HCT116 (cell line): ENCODE measurements around the gene ANXA5. TPM values are rescaled to one million over a fixed set of nuclear protein-coding genes. Genes with fewer than 3 reads are reported as not detected.
"Not testable (repeated sequence)": the region's sequence is repeated elsewhere in the genome, so short reads cannot be mapped to it uniquely, and the experiment has no call there.

Experiments
- ATAC-seq: fragments of 200-7000 bp; cut with Tn5 transposase; 2 replicates; pipeline ENCODE4 v1.9.1; 2020; ENCODE audit warnings: mild to moderate bottlenecking, moderate library complexity
- BruUV-seq: library from RNA; stranded (reverse); fragments of 400-500 nt; replicated peaks from 2 replicates; lab custom pipeline; 2021; lab: Mats Ljungman, UMichigan
- CTCF ChIA-PET: fragments of 300-600 bp; sonication (Branson Sonifier 250); formaldehyde crosslinking; loops from one replicate; lab custom pipeline; 2021; ENCODE audit warnings: antibody characterized with exemption; lab: Charles Lee
- POLR2A ChIA-PET: fragments of 300-600, 350-600 bp; sonication (Branson Sonifier 250); formaldehyde crosslinking; loops from one replicate; lab custom pipeline; 2021; ENCODE audit warnings: antibody characterized with exemption; lab: Charles Lee
- RAD21 ChIA-PET, 2 experiments: fragments of 300-600 bp; sonication (Branson Sonifier 250); formaldehyde crosslinking; loops; one replicate each; lab custom pipeline; 2023; ENCODE audit warnings: low total read pairs in 2 of 2; ENCODE audit not compliant: uncharacterized antibody in 2 of 2, unreplicated experiment in 2 of 2, low non-redundant PET in 1 of 2; lab: Charles Lee
- DNase-seq: peaks from one replicate; pipeline ENCODE4 v3.0.0-alpha.2; 2010; ENCODE audit warnings: low read depth, low spot score
- H2AFZ ChIP-seq: fragments of 200-600 bp; shearing (Covaris generic), sonication (generic); 2 replicates; pipeline ENCODE4 v1.6.1; 2017; ENCODE audit warnings: low read depth, mixed run types, mixed read lengths, antibody characterized with exemption, low read length; ENCODE audit not compliant: poor library complexity, severe bottlenecking
- H3K27ac ChIP-seq: 2 replicates; pipeline ENCODE4 v1.5.1; 2012; ENCODE audit warnings: low read depth, low read length
- H3K27me3 ChIP-seq: fragments of 200-600 bp; sonication (generic); 2 replicates; pipeline ENCODE4 v1.6.1; 2016; ENCODE audit warnings: mixed run types, low read length, mixed read lengths; ENCODE audit not compliant: insufficient read depth
- H3K36me3 ChIP-seq, 2 experiments: fragments of 200-500 bp in 1 of 2; fragments of 200-600 bp in 1 of 2; sonication (Bioruptor generic) in 1 of 2; sonication (generic) in 1 of 2; 2 replicates each; pipeline versions ENCODE4 v1.5.1 to v1.6.1; 2014 to 2016; ENCODE audit warnings: low read length in 2 of 2, inconsistent platforms in 1 of 2, mixed read lengths in 1 of 2, mixed run types in 1 of 2; ENCODE audit not compliant: insufficient read depth in 2 of 2, control insufficient read depth in 1 of 2
- H3K4me1 ChIP-seq, 2 experiments: fragments of 200-600 bp in 1 of 2; sonication (generic) in 1 of 2; 2 replicates each; pipeline versions ENCODE4 v1.5.1 to v1.6.1; 2012 to 2017; ENCODE audit warnings: low read length in 2 of 2, inconsistent platforms in 1 of 2, mild to moderate bottlenecking in 1 of 2, mixed read lengths in 1 of 2, mixed run types in 1 of 2, moderate library complexity in 1 of 2; ENCODE audit not compliant: insufficient read depth in 2 of 2, control insufficient read depth in 1 of 2
- H3K4me2 ChIP-seq: fragments of 200-600 bp; sonication (generic); 2 replicates; pipeline ENCODE4 v1.6.1; 2017; ENCODE audit warnings: mixed run types, low read length, mixed read lengths
- H3K4me3 ChIP-seq, 2 experiments: fragments of 200-600 bp in 1 of 2; sonication (generic) in 1 of 2; replicated peaks in 1 of 2; 2 replicates each; pipeline ENCODE4 v1.5.1; 2011 to 2016; ENCODE audit warnings: low read length in 2 of 2, control low read depth in 1 of 2, low read depth in 1 of 2, mild to moderate bottlenecking in 1 of 2, mixed read lengths in 1 of 2, mixed run types in 1 of 2
- H3K79me2 ChIP-seq: fragments of 200-600 bp; sonication (generic); 2 replicates; pipeline ENCODE4 v1.6.1; 2017; ENCODE audit warnings: mild to moderate bottlenecking, mixed run types, low read length, moderate library complexity, mixed read lengths; ENCODE audit not compliant: insufficient read depth
- H3K9ac ChIP-seq: fragments of 200-600 bp; sonication (generic); 2 replicates; pipeline ENCODE4 v1.6.1; 2016; ENCODE audit warnings: low read length, mixed read lengths
- H3K9me2 ChIP-seq: fragments of 200-600 bp; sonication (generic), shearing (Covaris generic); 2 replicates; pipeline ENCODE4 v1.6.1; 2017; ENCODE audit warnings: mixed run types, mild to moderate bottlenecking, moderate library complexity; ENCODE audit not compliant: insufficient read depth
- H3K9me3 ChIP-seq, 2 experiments: fragments of 200-500 bp in 1 of 2; fragments of 200-600 bp in 1 of 2; sonication (Bioruptor generic) in 1 of 2; sonication (generic) in 1 of 2; 2 replicates each; pipeline ENCODE4 v1.6.1; 2014 to 2017; ENCODE audit warnings: low read length in 2 of 2, mixed read lengths in 2 of 2, inconsistent platforms in 1 of 2, low read depth in 1 of 2, mild to moderate bottlenecking in 1 of 2, mixed run types in 1 of 2, moderate library complexity in 1 of 2; ENCODE audit not compliant: control insufficient read depth in 1 of 2, insufficient read depth in 1 of 2
- H4K20me1 ChIP-seq: fragments of 200-600 bp; sonication (generic), shearing (Covaris generic); 2 replicates; pipeline ENCODE4 v1.6.1; 2017; ENCODE audit warnings: mixed run types, mild to moderate bottlenecking, moderate library complexity; ENCODE audit not compliant: insufficient read depth
- ATF3 ChIP-seq: IDR thresholded peaks from 2 replicates; pipeline ENCODE4 v1.6.1; 2012
- CBX3 ChIP-seq: IDR thresholded peaks from 2 replicates; pipeline ENCODE4 v1.6.1; 2012; ENCODE audit warnings: low read depth
- CEBPB ChIP-seq: IDR thresholded peaks from 2 replicates; pipeline ENCODE4 v1.6.1; 2012; ENCODE audit warnings: low read depth
- CTCF ChIP-seq, 3 experiments: fragments of 200-600 bp in 1 of 3; sonication (generic) in 1 of 3; IDR thresholded peaks in 2 of 3; conservative IDR thresholded peaks in 1 of 3; 2 replicates each; pipeline ENCODE4 v1.5.1; 2012 to 2017; ENCODE audit warnings: low read depth in 2 of 3, low read length in 2 of 3, antibody characterized with exemption in 1 of 3, borderline replicate concordance in 1 of 3, control low read depth in 1 of 3, mild to moderate bottlenecking in 1 of 3, mixed read lengths in 1 of 3, mixed run types in 1 of 3, moderate library complexity in 1 of 3; ENCODE audit not compliant: insufficient read depth in 1 of 3
- ELF1 ChIP-seq: IDR thresholded peaks from 2 replicates; pipeline ENCODE4 v1.6.1; 2012; ENCODE audit warnings: low read depth, borderline replicate concordance
- EZH2phosphoT487 ChIP-seq: fragments of 200-600 bp; IDR thresholded peaks from 2 replicates; pipeline ENCODE4 v1.6.1; 2018; ENCODE audit warnings: antibody characterized with exemption, borderline replicate concordance
- FOSL1 ChIP-seq: IDR thresholded peaks from 2 replicates; pipeline ENCODE4 v1.6.1; 2012; ENCODE audit warnings: low read depth
- POLR2A ChIP-seq: IDR thresholded peaks from 2 replicates; pipeline ENCODE4 v1.7.0; 2011; ENCODE audit warnings: borderline replicate concordance; ENCODE audit not compliant: insufficient read depth, insufficient read length; ENCODE audit errors: extremely low read depth
- SP1 ChIP-seq: IDR thresholded peaks from 2 replicates; pipeline ENCODE4 v1.6.1; 2012; ENCODE audit warnings: low read depth
- ZBTB33 ChIP-seq: IDR thresholded peaks from 2 replicates; pipeline ENCODE4 v1.6.1; 2011; ENCODE audit warnings: mild to moderate bottlenecking, low read length, moderate library complexity; ENCODE audit not compliant: insufficient replicate concordance; ENCODE audit errors: extremely low read depth
- ZNF274 ChIP-seq: fragments of 200-500 bp; sonication (Bioruptor generic); IDR thresholded peaks from 2 replicates; pipeline ENCODE4 v1.6.1; 2014; ENCODE audit warnings: mild to moderate bottlenecking, low read depth, low read length, inconsistent platforms
- intact Hi-C: fragments of 100-400 bp; cut with micrococcal nuclease; formaldehyde crosslinking; loops from 2 replicates; pipeline ENCODE4 v1.10.0; 2022
- total RNA-seq: library from RNA; stranded (reverse); gene quantifications from one replicate; pipeline ENCODE4 v1.2.1, GENCODE V29; 2021; ENCODE audit not compliant: unreplicated experiment

ANXA5 gene
- total RNA-seq, 1 experiment from 2014 or later, result 186 TPM

- TF ChIP-seq CBX3, result no peak
- TF ChIP-seq ATF3, result no peak
- TF ChIP-seq FOSL1, result no peak
- TF ChIP-seq CTCF (IDR thresholded peaks at IDR 0.05 in 2 of 3, conservative IDR thresholded peaks at IDR 0.05 in 1 of 3; ENCODE audit: borderline replicate concordance in 1 of 3, insufficient read depth in 1 of 3, low read depth in 2 of 3, low read length in 2 of 3), result no peak
- no peak for TF ChIP-seq SP1
These were observed 37.8 kb upstream of the ANXA5 start (continued) for GRCh38 chr4:121734571-121734970.

GRCh38 chr4:121733942-121734341 lies 37.2 kb upstream of the ANXA5 start:
- Histone ChIP-seq H3K9ac (no peak overlapping the region), H3K27ac (no peak overlapping the region), H3K4me1 (0 out of 4 replicates have a peak, but pooled peaks cover 0 to under 1% of the 10 kb centered on the region in 2 experiments), H3K36me3 (no peaks in the 10 kb centered on the region), H3K79me2 (no peaks in the 10 kb centered on the region), H3K4me3 (no peak overlapping the region), H3K27me3 (no peaks in the 10 kb centered on the region), H3K4me2 (no peak overlapping the region), H3K9me2 (no peaks in the 10 kb centered on the region), H4K20me1 (no peaks in the 10 kb centered on the region), H3K9me3 (no peaks in the 10 kb centered on the region), H2AFZ (no peak overlapping the region)
- ChIA-PET RAD21 (no interaction called here), POLR2A (no interaction called here), CTCF (no interaction called here)
- intact Hi-C loops, result no loop called here
- DNase-seq, result no peak
- no peak for TF ChIP-seq CEBPB
- no peak for TF ChIP-seq CTCF (IDR thresholded peaks at IDR 0.05 in 2 of 3, conservative IDR thresholded peaks at IDR 0.05 in 1 of 3; ENCODE audit: borderline replicate concordance in 1 of 3, insufficient read depth in 1 of 3, low read depth in 2 of 3, low read length in 2 of 3)
- TF ChIP-seq ELF1, result no peak
- no peak for TF ChIP-seq CBX3
- no peak for TF ChIP-seq EZH2phosphoT487
- TF ChIP-seq FOSL1, result no peak
- no peak for TF ChIP-seq ZBTB33
- no peak for TF ChIP-seq POLR2A
- TF ChIP-seq ZNF274, result no peak
- no peak for TF ChIP-seq SP1
- ATAC-seq, result no peak
- no TSS peak for BruUV-seq

GRCh38 chr4:121729753-121730152 lies 33.0 kb upstream of the ANXA5 start:
- RAD21 ChIA-PET, H3K4me2 ChIP-seq, H3K27me3 ChIP-seq, H3K9me3 ChIP-seq, CTCF ChIA-PET, H3K79me2 ChIP-seq, H3K27ac ChIP-seq, H3K36me3 ChIP-seq, H3K9ac ChIP-seq, H3K4me3 ChIP-seq, H2AFZ ChIP-seq, H3K9me2 ChIP-seq, BruUV-seq, H4K20me1 ChIP-seq, ATAC-seq, POLR2A ChIA-PET, DNase-seq: not testable (repeated sequence)
- intact Hi-C loops, result loop anchor here (5.0 kb wide), 1 partner anchor 62 kb away; no protein-coding TSS in a partner anchor
- H3K4me1 ChIP-seq, result peaks cover 0 to 20% of the 10 kb centered on the region in 2 experiments; a peak in 2 of 4 replicates
